Measurements from ENCODE around the gene MCHR2. TPM values are rescaled to one million over a fixed set of nuclear protein-coding genes. Genes with fewer than 3 reads are reported as not detected.

The MCHR2 gene
- total RNA-seq, 1 experiment from 2014 or later = not detected

GRCh38 chr6:99873084-99873483, 120.9 kb downstream of the MCHR2 start:
- ChIA-PET CTCF (no interaction called here), POLR2A (no interaction called here), RAD21 (ENCODE audit: low non-redundant PET in 1 of 2, low total read pairs in 2 of 2, uncharacterized antibody in 2 of 2, unreplicated experiment in 2 of 2) (no interaction called here)
- Histone ChIP-seq H3K27ac (ENCODE audit: low read depth, low read length) (no peak overlapping the region), H3K4me1 (ENCODE audit: control insufficient read depth in 1 of 2, insufficient read depth in 2 of 2, low read length in 2 of 2) (peaks cover 0 to 4% of the 10 kb centered on the region in 2 experiments; a peak in 1 of 4 replicates), H2AFZ (ENCODE audit: low read depth, low read length, poor library complexity, severe bottlenecking) (no peak overlapping the region), H3K4me3 (replicated peaks in 1 of 2; ENCODE audit: low read depth in 1 of 2, low read length in 2 of 2) (no peak overlapping the region), H3K27me3 (ENCODE audit: insufficient read depth, low read length) (no peaks in the 10 kb centered on the region), H3K9ac (ENCODE audit: low read length) (no peak overlapping the region), H4K20me1 (ENCODE audit: insufficient read depth) (no peaks in the 10 kb centered on the region), H3K79me2 (ENCODE audit: insufficient read depth, low read length) (no peaks in the 10 kb centered on the region), H3K36me3 (ENCODE audit: control insufficient read depth in 1 of 2, insufficient read depth in 2 of 2, low read length in 2 of 2) (no peaks in the 10 kb centered on the region), H3K4me2 (ENCODE audit: low read length) (no peak overlapping the region), H3K9me2 (ENCODE audit: insufficient read depth) (no peaks in the 10 kb centered on the region), H3K9me3 (ENCODE audit: control insufficient read depth in 1 of 2, insufficient read depth in 1 of 2, low read depth in 1 of 2, low read length in 2 of 2) (no peaks in the 10 kb centered on the region)
- BruUV-seq (replicated peaks) = no TSS peak
- DNase-seq (ENCODE audit: low read depth, low spot score) (no peak), ATAC-seq (no peak)
- no peak for TF ChIP-seq CEBPB (IDR thresholded peaks at IDR 0.05; ENCODE audit: low read depth)
- TF ChIP-seq MAX (IDR thresholded peaks at IDR 0.05) = no peak
- no peak for TF ChIP-seq TCF7L2 (IDR thresholded peaks at IDR 0.05; ENCODE audit: borderline replicate concordance, extremely low read depth, insufficient read depth, insufficient read length)
- TF ChIP-seq SIN3A (IDR thresholded peaks at IDR 0.05; ENCODE audit: low read depth) = no peak
- no peak for TF ChIP-seq ELF1 (IDR thresholded peaks at IDR 0.05; ENCODE audit: borderline replicate concordance, low read depth)
- intact Hi-C loops (cut with micrococcal nuclease) = no loop called here

GRCh38 chr6:99871641-99872040, 122.4 kb downstream of the MCHR2 start:
- TF ChIP-seq ELF1 (IDR thresholded peaks at IDR 0.05; ENCODE audit: borderline replicate concordance, low read depth) (no peak), POLR2AphosphoS5 (IDR thresholded peaks at IDR 0.05; ENCODE audit: low read depth, low read length) (no peak), EZH2 (IDR thresholded peaks at IDR 0.05) (no peak), TCF7L2 (IDR thresholded peaks at IDR 0.05; ENCODE audit: borderline replicate concordance, extremely low read depth, insufficient read depth, insufficient read length) (no peak), MAX (IDR thresholded peaks at IDR 0.05) (no peak), ZFX (IDR thresholded peaks at IDR 0.05) (no peak), SRF (IDR thresholded peaks at IDR 0.05; ENCODE audit: low read depth) (no peak)
- Histone ChIP-seq H4K20me1 (ENCODE audit: insufficient read depth) (no peaks in the 10 kb centered on the region), H3K36me3 (ENCODE audit: control insufficient read depth in 1 of 2, insufficient read depth in 2 of 2, low read length in 2 of 2) (no peaks in the 10 kb centered on the region), H3K4me3 (replicated peaks in 1 of 2; ENCODE audit: low read depth in 1 of 2, low read length in 2 of 2) (no peak overlapping the region), H3K9me2 (ENCODE audit: insufficient read depth) (no peaks in the 10 kb centered on the region), H3K9ac (ENCODE audit: low read length) (no peak overlapping the region), H3K4me2 (ENCODE audit: low read length) (no peak overlapping the region), H3K79me2 (ENCODE audit: insufficient read depth, low read length) (no peaks in the 10 kb centered on the region), H3K27me3 (ENCODE audit: insufficient read depth, low read length) (no peaks in the 10 kb centered on the region), H3K27ac (ENCODE audit: low read depth, low read length) (no peak overlapping the region), H3K9me3 (ENCODE audit: control insufficient read depth in 1 of 2, insufficient read depth in 1 of 2, low read depth in 1 of 2, low read length in 2 of 2) (no peaks in the 10 kb centered on the region), H2AFZ (ENCODE audit: low read depth, low read length, poor library complexity, severe bottlenecking) (no peak overlapping the region), H3K4me1 (ENCODE audit: control insufficient read depth in 1 of 2, insufficient read depth in 2 of 2, low read length in 2 of 2) (peaks cover 0 to 4% of the 10 kb centered on the region in 2 experiments; a peak in 1 of 4 replicates)
- BruUV-seq (replicated peaks) = no TSS peak
- ChIA-PET POLR2A (no interaction called here), CTCF (no interaction called here), RAD21 (ENCODE audit: low non-redundant PET in 1 of 2, low total read pairs in 2 of 2, uncharacterized antibody in 2 of 2, unreplicated experiment in 2 of 2) (no interaction called here)
- no peak for ATAC-seq
- DNase-seq (ENCODE audit: low read depth, low spot score) = no peak
- intact Hi-C loops (cut with micrococcal nuclease) = no loop called here
